GM18499 (cell line): ENCODE measurements around the gene ABCC5.
A peak's percentile ranks its signal among the peaks of the same experiment; 100 is the strongest.
"Not testable (repeated sequence)": the region's sequence is repeated elsewhere in the genome, so short reads cannot be mapped to it uniquely, and the experiment has no call there.

Source experiments
- ATAC-seq: cut with Tn5 transposase; IDR thresholded peaks from one replicate; pipeline ENCODE4 v1.9.1; 2021; ENCODE audit warnings: moderate number of reproducible peaks; ENCODE audit not compliant: insufficient read depth, unreplicated experiment

ABCC5 gene

DNA sequence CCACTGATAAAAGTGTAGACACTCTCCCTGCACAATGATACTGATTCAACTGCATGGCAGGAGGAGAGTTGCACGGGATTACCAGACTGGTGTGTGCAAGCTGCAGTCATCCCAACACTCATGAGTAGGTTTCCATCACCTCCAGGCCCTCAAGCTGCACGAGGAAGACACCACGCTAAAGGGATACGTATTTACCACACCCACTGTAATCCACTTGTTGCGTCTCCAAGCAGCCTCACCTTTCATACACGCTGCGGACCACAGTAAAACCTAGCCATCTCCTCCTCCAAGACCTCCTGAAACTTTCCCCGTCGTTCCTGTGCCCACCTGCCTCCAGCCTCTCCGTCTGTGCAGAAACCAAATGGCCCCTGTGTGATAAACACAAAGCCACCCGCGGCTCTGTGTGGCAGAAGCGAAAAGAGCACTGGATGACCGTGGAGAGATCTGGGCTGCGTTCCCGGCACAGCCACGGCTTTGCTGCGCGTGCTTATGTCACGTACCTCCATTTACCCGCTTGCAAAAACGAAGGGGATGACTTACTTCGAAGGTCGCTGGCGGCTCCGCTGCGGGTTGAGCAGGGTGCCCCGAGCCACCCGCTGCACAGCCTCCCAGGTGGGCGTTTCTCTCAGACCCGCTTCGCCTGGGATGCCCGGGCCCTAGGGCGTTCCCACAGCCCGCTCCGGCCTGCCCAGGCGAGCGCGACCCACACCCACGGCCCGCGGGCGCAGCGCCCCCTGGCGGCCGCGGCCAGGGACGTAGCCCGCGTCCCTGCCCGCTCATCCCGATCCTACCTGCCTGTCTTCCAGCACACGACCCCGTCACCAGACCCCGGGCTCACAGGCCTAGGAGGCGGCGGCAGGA, 643 bp downstream of the ABCC5 start:
- ATAC-seq: peak; percentile 23

DNA sequence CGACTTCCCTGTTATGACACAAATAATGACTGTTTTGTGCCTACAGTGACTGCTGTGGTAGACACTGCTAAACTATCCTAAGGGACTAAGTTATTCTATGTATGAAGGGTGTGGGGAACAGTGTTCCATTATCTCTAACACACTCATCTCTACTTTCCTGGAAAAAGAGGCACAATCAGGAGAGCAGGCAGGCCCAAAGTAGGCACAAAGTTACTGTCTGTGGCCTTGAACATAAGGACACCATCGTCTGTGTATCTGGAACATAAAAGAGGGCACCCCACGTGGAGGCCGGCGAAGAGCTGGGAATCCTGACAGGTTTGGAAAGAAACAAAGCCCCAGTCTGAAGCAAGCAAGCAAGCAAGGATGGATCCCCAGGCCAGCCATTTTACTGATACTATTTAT, 1.5 kb downstream of the ABCC5 start:
- no peak for ATAC-seq

DNA sequence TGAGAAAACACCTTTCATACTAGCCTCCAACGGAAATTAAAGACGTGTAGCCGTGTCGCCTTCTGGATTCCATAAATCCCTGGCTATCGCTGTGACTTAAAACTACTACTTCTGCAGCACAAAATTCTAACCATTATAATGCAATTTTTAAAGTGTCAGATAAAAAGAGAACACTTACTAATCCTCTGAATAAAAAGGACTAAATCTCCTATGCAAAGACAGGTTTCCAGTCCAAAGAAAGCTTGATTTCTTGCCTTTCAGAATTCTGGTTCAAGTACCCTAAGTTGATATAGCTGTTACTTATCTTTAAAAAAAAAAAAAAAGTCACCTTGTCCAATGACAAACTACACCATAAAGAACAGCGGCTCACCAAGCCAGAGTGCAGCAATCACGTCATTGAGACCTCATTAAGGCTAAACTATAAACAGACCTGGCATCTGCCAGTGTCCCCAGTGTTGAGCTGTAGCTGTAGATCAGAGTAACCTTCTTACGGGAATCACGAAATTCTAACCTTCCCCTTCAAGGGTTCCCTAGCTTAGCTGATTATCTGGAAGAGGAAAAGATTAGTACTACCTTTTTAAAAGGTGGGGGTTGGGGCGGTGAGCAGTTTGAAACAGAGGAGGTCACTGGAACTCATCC, 2.2 kb downstream of the ABCC5 start:
- ATAC-seq: no peak

DNA sequence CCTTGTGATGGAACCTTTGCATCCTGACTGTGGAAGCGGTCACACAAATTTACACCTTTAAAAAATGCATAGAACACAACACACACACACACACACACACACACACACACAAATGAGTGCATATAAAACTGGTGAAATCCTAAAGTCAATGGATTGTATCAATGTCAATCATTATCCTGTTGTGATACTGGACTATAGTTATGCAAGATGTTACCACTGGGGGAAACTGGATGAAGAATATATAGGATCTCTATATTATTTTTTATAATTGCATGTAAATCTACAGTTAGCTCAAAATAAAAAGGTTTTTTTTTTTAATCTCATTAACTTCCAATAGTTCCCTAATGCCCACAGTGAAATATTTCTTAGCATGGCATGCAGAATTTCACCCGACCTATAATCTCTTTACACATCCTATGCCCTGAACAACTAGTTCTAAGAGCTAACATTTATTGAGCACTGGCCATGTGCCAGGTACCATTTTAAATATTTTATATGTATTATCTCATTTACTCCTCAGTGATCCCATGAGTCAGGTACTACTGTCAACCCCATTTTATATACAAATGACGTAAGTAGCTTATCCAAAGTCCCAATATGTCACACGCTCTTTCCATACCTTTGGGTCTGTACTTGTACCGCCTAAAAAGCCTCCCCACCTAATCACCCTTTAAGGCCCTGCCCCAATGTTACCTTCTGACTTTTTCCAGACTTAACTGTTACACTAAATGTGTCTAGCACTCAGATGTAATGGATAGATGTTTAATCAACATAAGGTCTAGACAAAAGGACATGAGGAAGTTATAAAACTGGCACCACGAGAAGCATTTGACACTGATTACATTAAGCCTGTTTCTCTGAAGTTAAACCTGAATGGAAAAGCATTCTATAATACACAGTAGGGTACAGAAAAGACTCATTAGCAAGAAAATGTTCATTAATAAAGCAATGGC, 5.5 kb downstream of the ABCC5 start:
- no peak for ATAC-seq

DNA sequence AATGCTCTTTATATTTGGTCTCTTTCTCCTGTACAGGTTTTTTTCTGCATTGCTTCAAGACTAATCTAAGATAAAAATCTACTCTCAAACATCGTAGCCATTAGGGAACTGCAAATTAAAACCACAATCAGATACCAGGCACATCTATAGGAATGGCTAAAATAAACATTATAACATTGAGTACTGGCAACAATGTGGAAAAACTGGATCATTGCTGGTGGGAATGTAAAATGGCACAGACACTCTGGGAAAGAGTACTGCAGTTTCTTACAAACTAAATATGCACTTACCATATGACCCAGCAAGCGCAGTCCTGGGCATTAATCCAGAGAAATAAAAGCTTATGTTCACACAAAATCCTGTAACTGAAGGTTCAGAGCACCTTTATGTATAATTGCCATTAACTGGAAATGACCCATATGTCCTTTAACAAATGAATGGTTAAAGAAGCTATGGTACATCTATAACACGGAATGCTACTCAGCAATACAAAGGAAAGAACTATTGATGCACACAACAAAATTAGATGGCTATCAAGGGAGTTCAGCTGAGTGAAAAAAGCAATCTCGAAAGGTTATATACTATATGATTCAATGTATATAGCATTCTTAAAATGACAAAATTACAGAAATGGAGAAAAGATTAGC, 6.3 kb downstream of the ABCC5 start:
- no peak for ATAC-seq

DNA sequence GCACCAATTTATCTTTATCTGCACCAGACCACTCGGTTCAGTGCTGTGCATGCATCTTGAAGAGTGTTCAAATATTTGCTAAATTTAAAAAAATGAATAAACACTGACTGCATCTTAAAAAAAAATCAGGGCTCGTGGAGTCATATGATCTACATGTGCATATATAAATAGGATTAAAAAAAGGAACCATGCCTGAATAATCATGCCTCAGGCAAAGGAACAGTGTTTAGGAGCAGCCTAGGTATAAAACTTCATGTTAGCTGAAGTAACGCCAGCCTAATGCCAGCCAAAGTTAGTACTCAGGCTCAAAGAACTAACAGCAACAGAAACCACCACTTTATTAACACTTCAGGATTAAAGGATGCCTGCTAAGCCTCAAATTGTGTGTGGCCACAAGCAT, 9.5 kb downstream of the ABCC5 start:
- ATAC-seq: no peak

DNA sequence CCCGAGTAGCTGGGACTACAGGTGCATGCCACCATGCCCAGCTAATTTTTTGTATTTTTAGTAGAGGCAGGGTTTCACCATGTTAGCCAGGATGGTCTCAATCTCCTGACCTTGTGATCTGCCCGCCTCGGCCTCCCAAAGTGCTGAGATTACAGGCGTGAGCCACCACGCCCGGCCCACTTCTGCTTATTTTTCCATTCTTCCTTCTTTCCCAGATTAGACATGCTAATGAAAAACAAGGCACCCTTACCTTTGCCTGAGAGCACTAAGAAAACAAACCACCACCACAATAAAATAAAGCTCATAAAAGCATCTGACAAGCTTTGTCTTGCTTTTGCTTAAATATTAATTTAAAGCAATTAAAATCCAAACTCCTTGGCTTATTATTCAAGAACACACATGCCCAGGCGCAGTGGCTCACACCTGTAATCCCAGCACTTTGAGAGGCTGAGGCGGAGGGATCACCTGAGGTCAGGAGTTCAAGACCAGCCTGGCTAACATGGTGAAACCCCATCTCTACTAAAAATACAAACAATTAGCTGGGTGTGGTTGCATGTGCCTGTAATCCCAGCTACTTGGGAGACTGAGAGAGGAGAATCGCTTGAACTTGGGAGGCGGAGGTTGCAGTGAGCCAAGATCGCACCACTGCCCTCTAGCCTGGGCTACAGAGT, 10.4 kb downstream of the ABCC5 start:
- ATAC-seq: not testable (repeated sequence)

DNA sequence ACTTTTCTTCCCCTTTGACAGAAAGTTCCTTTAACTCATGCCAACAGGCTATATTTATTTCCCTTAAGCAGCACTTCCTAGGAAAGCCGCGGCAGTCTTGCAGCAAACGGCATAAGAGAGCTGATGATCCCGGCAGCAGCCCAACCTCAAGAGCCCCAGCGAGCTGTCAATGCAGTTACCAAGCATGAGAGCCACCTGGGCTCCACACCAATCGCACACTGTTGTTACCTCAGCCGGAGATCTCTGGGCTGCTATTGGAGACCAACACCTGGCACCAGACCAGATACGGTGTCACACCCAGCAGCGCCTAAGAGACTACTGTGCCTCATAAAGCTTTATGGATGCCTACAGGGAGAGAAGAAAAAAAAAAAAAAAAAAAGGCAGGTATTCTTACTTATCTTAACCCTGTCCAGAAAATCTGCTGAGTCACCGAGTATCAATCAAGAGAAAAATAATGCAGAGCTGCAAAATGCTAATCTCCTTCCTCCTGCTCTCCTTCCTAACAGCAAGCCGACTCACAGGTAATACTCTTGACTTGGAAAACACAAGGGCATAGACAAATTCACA, 11.7 kb downstream of the ABCC5 start:
- ATAC-seq: peak; percentile 50

DNA sequence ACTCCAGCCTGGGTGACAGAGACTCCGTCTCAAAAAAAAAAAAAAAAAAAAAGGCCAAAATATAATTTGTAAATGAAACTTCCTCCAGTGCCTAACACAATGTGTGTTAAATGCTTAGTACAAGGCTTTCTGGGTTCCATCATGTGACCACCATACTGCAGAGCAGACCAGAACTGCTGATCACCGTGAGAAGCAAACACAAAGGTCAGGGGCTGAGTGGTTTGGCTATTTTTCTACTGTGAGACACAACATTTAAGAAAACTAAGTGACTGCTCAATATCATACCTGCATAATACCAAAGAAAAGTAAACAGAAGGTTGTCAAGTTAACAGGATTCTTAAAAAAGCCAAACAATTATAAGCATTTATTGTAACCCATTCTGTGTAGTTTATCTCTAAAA, 13.2 kb downstream of the ABCC5 start:
- no peak for ATAC-seq

DNA sequence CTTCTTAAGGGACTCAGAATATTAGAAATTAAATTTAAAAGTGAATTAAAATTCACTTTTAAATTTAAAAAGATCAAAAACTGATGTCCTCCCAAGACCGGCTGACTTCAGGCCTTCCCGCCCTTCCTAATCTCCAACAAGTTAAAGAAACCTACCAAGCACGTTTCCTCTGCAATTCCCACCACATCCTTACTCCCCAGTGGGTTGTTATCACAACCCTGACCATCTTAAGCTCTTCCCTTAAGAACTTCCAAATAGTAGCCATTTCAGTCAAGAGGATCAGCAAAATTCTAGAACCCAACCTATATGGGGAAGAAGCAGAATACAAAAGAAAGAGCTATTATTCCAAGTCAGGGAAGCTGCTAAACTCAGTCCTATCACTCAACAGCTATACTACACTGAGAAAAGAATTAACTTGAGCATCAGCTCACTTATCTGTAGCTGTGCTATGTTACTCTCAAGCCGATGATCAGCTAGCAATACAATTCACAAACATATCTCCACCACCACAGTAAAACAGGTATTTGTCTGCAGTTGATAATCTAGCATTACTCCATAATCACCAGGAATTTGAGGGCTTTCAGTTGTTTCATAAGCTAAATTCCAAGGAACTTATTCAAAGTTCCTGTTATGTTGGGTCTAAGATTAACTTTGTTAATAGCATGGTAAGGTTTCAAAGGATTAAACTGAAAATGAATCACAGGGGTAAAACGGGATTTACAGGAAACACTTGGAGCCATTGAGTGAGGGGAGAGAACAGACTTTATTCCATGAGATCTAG, 14.3 kb downstream of the ABCC5 start:
- ATAC-seq: no peak

DNA sequence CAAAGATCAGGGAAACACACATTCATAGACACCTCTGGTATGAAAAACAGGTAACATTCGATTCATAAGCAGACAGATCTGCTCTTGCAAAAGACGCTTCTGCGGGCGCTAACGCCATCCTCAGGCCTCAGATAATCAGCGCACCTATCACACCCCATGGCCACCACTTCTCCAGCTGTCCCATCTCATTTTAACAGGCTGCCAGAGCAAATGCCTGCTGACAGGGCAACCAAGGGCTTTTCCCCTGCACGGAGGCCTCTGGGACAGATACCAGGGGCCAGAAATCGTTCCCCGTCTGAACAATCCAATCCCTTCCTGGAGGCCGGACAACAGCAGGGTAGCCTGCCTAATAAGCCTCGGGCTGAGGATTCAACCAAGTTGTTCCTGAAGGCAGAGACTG, 15.2 kb downstream of the ABCC5 start:
- no peak for ATAC-seq

DNA sequence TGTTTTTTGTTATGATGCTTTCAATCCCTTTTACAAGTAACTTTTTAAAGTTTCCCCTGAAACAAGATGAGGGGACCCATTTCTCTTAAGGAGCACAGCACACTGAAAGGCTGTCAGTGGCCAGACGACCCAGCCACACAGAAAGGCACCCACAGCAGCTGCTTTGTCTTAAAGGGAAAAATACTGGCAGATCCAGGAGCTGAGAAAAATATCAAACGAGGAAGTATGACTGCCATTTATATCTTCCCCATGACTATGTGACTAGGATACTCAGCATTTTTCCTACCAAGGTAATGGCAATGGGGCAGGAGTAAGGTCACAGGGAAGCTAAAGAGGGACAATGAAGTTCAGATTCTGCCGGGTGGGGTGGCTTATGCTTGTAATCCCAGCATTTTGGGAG, 15.9 kb downstream of the ABCC5 start:
- no peak for ATAC-seq

DNA sequence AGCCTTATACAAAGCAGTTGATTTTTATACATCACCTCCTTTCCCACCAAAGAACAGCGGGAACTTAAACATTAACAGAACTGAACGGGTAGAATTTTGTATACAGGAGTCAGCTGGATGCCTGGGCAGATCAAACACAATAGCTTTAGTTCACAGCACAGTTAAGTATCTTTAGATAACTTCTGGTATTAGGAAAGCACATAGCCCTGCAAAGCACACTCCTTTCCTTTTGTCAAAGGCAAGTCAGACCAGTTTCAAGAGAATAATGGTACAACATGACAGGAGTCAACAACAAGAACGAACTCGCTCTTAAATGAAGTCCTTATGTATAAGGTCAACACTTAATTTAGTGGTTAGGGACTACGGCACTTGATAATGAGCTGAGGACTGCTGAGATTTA, 26.3 kb downstream of the ABCC5 start:
- ATAC-seq: no peak

DNA sequence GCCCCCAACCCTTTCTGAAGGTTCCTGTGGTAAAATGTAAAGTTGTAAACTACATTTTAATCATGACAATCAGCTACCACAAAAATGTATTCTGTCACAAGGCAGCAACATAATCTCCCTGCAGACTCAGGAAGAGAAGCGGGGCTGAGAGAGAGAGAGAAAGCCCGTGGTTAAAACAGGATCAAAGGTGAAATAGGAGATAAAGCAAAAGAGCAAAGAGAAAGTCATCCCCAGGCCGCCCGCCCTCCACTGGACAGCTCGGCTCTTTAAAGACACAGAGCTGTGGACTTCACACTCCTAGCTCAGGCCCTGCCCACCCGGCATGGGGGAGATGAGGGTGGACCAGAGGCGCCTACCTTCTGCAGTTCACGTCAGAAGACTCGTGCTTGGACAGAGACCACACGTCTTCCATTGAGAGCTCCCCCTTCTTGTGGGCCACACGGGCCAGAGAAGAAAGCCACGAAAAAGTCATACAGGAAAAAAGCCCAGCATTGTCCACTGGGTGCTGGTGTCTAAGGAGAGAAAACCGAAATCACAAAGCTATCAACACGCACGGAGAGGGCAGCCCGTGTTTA, 29.4 kb downstream of the ABCC5 start:
- ATAC-seq: no peak

DNA sequence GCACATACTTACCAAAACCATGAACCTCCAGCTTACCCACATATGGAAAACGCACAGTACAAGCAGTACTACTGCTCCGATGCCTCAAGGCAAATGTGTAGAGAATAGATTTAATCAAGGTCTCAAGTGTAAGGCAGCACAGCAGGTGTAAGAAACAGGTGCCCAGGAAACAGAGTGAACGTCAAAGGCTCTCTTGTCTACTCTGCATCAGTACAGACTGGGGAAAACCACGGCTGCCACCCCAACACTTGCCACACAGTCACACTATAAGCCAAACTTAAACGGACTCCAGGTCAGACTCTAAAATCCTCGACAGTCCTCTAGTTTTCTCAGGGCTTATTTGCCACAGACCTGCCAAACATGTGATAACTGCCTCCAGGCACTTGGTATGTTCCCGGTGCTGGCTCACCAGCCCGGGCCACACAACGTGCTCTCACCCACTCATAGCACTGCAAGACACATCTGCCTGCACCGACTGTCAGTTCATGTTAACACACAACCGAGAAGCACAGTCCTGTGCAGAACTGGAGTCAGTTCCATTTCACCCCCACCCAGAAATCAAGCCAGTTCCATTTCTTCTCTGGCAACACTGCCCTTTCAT, 30.6 kb downstream of the ABCC5 start:
- ATAC-seq: no peak

DNA sequence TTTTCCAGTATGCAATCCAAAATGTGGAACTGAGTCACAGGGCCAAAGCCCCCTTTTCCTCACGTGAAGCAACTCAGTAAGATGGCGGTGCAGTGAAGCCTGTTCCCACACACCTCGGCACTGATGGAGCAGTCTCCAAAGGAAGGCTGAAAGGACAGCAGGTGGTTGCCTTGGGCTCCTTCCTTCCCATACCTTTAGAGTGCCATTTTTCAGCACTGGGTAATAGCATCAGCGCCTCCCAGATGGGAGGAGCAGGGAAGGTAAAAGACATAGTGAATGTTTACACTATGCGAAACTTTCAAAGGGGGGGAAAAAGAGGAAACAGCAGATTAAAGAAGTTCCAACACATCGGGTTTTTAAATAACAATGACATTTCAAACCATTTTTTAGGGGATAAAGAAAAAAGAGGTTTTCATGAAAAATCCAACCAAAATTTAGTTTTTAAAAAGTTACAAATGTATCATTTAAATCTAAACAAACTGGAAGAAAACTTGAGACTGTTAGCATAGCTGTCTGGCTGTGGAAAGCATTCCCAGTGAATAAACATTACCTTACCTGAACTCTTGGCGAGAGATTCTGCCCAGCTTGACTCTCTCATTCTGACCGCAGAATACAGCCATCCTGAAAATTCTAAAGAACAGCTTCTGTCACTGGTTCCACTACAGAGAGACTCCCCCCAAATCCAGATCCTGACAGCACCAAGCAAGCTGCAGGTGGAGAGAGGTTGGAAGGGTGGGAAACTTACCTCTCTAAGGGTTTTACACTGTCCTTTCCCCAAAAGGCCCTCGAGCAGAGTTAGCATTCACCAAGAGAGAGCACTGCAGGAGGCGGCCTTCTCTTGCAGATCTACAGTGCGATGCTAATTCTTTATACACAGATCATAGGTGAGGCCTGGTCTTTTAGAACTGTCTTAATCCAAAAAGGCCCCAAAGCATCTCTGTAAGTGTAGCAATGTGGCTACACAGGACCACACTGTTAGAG, 32.6 kb downstream of the ABCC5 start:
- no peak for ATAC-seq
